Mucosa of rectum (tissue), 2 donors: Measurements from ENCODE around the gene BMP7.

Experiments
- H3K27ac ChIP-seq, 2 donors: one replicate each; pipeline ENCODE4 v1.7.0; 2013; ENCODE audit warnings: inconsistent platforms in 2 of 2, low read depth in 2 of 2, low read length in 2 of 2
- H3K27me3 ChIP-seq, 2 donors: one replicate each; pipeline ENCODE4 v1.7.0; 2013; ENCODE audit warnings: low read length in 2 of 2; ENCODE audit not compliant: control insufficient read depth in 2 of 2, insufficient read depth in 2 of 2
- H3K36me3 ChIP-seq, 2 donors: one replicate each; pipeline ENCODE4 v1.7.0; 2013; ENCODE audit warnings: low read length in 2 of 2; ENCODE audit not compliant: control insufficient read depth in 2 of 2, insufficient read depth in 2 of 2
- H3K4me1 ChIP-seq, 2 donors: one replicate each; pipeline ENCODE4 v1.7.0; 2013; ENCODE audit warnings: low read length in 2 of 2, mild to moderate bottlenecking in 1 of 2; ENCODE audit not compliant: control insufficient read depth in 2 of 2, insufficient read depth in 2 of 2
- H3K4me3 ChIP-seq, 2 donors: one replicate each; pipeline ENCODE4 v1.7.0; 2013; ENCODE audit warnings: low read length in 2 of 2
- H3K9ac ChIP-seq, 2 donors: one replicate each; pipeline ENCODE4 v1.7.0; 2013; ENCODE audit warnings: low read length in 2 of 2, low read depth in 1 of 2, mild to moderate bottlenecking in 1 of 2
- H3K9me3 ChIP-seq, 2 donors: one replicate each; pipeline ENCODE4 v1.7.0; 2013; ENCODE audit warnings: low read length in 2 of 2; ENCODE audit not compliant: control insufficient read depth in 2 of 2
- donor health status: healthy.
- donor health status: Normal muscosa, but diverticular disease.

The BMP7 gene

GRCh38 chr20:57186192-57186591 lies 80.2 kb downstream of the BMP7 start:
- no peak overlapping the region for H3K4me3 ChIP-seq
- no peaks in the 10 kb centered on the region for H3K4me1 ChIP-seq
- no peaks in the 10 kb centered on the region for H3K36me3 ChIP-seq
- no peak overlapping the region for H3K9ac ChIP-seq
- no peak overlapping the region for H3K27ac ChIP-seq
- no peaks in the 10 kb centered on the region for H3K9me3 ChIP-seq
- no peaks in the 10 kb centered on the region for H3K27me3 ChIP-seq

DNA sequence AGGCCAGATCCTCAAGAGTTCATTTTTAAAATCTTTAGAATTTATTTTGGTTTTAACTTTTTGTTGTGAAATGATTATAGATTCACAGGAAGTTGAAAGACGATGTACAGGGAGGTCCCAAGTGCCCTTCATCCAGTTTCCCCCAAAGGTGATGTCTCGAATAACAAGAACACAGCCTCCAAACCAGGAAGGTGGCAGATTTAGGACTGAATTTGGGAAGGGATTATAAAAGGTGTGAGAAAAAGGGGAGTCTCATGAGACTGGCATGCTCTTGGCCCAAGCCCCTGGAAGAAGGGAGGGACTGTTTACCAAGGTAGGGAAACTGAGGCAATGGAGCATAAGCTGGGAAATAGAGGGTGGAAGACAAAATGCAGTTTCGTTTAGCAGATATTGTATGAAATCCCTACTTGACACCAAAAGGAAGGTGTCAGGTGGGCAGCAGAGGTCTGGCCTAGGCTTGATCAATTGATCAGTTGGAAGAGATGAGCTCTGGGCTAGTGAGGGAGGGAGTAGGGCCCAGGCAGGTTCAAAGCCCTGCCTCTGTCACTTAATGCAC lies 81.2 kb downstream of the BMP7 start:
- Histone ChIP-seq H3K36me3 (no peaks in the 10 kb centered on the region), H3K9ac (no peak overlapping the region), H3K27ac (no peak overlapping the region), H3K27me3 (no peaks in the 10 kb centered on the region), H3K4me1 (no peaks in the 10 kb centered on the region), H3K4me3 (no peak overlapping the region), H3K9me3 (no peaks in the 10 kb centered on the region)

DNA sequence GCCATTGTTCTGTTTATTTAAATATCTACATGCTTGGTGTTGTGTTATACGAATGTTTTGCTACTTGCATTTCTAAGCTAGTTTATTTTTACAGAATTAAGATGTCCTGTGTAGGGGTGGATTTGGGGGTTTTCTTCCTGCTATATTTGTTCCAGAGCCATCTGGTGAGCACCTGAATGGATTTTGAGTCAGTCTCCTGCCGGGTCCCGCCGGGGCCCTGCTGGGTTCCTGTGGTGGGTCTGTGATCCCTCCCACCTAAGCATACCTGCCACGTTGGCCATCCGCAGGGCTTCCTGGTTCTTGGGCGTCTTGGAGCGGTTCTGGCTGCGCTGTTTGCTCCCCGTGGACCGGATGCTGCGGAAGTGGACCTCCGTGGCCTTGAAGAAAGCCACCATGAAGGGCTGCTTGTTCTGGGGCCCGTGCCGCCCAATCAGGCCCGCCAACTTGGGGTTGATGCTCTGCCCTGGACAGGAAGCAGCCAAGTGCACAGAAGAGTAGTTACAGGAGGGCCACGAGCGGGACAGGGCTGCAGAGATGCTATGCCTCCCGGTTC lies 82.9 kb downstream of the BMP7 start:
- H3K9me3 ChIP-seq: no peaks in the 10 kb centered on the region
- H3K36me3 ChIP-seq: no peaks in the 10 kb centered on the region
- H3K27me3 ChIP-seq: no peaks in the 10 kb centered on the region
- H3K27ac ChIP-seq: no peak overlapping the region
- H3K9ac ChIP-seq: no peak overlapping the region
- no peak overlapping the region for H3K4me3 ChIP-seq
- H3K4me1 ChIP-seq: no peaks in the 10 kb centered on the region

DNA sequence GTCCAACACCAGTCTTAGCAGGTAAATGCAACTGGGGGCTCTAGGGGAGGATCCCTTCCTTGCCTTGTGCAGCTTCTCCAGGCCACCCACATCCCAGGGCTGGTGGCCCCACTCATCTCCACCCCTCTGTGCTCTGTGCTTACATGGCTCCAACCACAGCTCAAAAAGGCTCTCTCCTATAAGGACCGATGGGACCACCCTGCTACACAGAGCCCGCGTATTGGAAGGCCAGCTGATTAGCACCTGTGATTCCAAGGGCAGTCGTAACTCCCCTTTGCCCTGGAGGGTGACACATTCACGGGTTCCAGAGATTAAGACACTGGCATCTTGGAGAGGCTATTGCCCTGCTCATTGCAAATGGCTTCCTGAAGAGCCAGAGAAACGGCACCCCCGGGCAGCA lies 84.8 kb downstream of the BMP7 start:
- H3K9me3 ChIP-seq: no peaks in the 10 kb centered on the region
- H3K4me1 ChIP-seq: no peaks in the 10 kb centered on the region
- H3K36me3 ChIP-seq: no peaks in the 10 kb centered on the region
- no peak overlapping the region for H3K27ac ChIP-seq
- H3K9ac ChIP-seq: no peak overlapping the region
- H3K27me3 ChIP-seq: no peaks in the 10 kb centered on the region
- no peak overlapping the region for H3K4me3 ChIP-seq

DNA sequence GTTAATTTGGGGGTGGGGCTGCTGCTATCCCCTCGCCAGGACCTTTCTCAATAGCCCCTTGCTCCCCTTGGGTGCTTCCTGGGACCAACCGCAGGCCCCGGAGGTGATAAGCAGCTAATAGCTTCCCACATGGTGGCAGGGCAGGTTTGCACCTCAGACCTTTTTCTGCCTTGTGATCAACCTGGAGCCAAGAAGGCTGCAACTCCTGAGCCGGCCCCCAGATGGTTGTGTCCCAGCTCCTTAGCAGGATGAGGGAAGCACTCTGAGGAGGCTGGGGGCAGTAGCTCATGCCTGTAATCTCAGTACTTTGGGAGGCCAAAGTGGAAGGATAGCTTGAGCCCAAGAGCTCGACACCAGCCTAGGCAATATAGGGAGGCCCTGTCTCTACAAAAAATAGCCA lies 85.5 kb downstream of the BMP7 start:
- no peaks in the 10 kb centered on the region for H3K4me1 ChIP-seq
- no peak overlapping the region for H3K27ac ChIP-seq
- H3K27me3 ChIP-seq: no peaks in the 10 kb centered on the region
- H3K9ac ChIP-seq: no peak overlapping the region
- no peaks in the 10 kb centered on the region for H3K9me3 ChIP-seq
- no peaks in the 10 kb centered on the region for H3K36me3 ChIP-seq
- H3K4me3 ChIP-seq: no peak overlapping the region

DNA sequence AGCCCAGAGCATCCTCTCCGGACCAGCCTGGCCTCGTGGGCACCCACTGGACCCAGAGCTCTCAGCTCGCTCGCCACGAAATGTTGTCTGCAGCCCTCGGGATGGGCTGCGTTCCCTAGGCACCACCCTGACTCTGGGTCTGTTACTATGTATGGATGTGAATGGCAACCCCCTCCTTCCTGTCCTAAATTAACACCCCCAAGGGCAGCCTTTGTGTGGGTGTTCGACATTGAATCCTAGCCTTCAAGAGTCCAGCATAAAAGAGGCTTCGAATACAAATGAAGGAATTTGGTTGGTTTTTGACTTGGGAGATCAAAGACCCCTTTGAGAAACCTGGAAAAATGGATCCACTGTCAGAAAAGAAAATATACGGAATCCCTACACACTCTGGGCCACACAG lies 86.1 kb downstream of the BMP7 start:
- no peaks in the 10 kb centered on the region for H3K36me3 ChIP-seq
- no peak overlapping the region for H3K4me3 ChIP-seq
- no peaks in the 10 kb centered on the region for H3K4me1 ChIP-seq
- no peak overlapping the region for H3K9ac ChIP-seq
- no peak overlapping the region for H3K27ac ChIP-seq
- H3K9me3 ChIP-seq: no peaks in the 10 kb centered on the region
- H3K27me3 ChIP-seq: no peaks in the 10 kb centered on the region

- H3K9ac ChIP-seq: no peak overlapping the region
- no peaks in the 10 kb centered on the region for H3K27me3 ChIP-seq
- H3K36me3 ChIP-seq: no peaks in the 10 kb centered on the region
- no peaks in the 10 kb centered on the region for H3K4me1 ChIP-seq
- H3K4me3 ChIP-seq: no peak overlapping the region
- H3K9me3 ChIP-seq: no peaks in the 10 kb centered on the region
- H3K27ac ChIP-seq: no peak overlapping the region
Measured at GRCh38 chr20:57179265-57179664, 87.2 kb downstream of the BMP7 start.

DNA sequence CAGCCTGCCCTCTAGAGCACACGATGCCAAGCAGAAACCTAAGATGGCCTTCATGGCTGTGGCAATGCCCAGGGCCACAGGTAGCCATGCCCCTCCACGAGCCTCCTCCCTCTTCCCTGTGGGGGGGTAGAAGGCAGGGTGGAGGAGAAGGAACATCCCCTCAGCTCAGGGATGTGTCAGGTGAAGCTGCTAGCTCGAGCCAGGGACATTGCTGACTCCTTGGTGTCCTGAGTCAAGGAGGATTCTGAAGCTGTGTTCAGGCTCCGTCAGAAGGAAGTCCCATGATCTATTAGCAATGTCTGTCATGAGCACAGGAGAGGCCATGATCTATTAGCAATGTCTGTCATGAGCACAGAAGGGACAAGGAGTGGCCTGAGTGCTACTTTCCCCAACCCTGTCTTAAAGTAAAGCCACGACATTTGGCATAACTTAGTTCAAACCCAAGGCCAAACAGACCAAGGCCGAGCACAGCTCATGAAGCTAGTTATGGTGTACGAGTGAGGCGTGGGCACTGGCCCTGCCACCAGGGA lies 87.8 kb downstream of the BMP7 start:
- H3K9ac ChIP-seq: no peak overlapping the region
- no peaks in the 10 kb centered on the region for H3K4me1 ChIP-seq
- no peaks in the 10 kb centered on the region for H3K9me3 ChIP-seq
- H3K27ac ChIP-seq: no peak overlapping the region
- no peak overlapping the region for H3K4me3 ChIP-seq
- no peaks in the 10 kb centered on the region for H3K36me3 ChIP-seq
- no peaks in the 10 kb centered on the region for H3K27me3 ChIP-seq

DNA sequence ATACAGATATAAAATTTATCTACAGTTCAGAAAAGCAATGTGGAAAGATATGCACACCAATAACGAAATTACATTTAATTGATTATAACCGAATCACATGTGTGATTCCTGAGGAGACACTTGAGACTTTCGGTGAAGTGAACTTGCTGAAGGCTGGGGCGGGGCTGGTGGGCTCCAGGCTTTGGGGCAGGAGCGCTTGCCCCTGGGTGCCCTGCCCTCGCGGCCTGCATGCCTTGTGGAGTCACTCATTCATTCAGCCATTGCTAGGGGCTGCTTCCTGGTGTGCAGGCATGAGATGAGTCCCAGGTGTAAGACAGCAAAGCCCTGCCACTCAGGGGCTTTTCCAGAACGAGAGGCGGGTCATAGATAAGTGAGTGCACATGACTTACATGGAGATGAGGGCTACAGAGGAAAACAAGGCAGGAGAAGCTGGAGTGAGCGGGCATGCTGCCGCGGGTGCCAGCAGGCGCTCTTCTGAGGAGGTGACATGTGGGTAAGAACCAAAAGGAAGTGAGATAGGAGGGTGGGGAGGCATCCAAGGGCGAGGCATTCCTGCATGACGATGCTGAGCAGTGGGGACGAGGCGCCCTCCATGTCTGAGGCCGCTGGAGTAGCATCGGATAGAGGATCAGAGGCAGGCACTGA lies 88.7 kb downstream of the BMP7 start:
- Histone ChIP-seq H3K9ac (no peak overlapping the region), H3K4me3 (no peak overlapping the region), H3K27me3 (no peaks in the 10 kb centered on the region), H3K36me3 (no peaks in the 10 kb centered on the region), H3K4me1 (no peaks in the 10 kb centered on the region), H3K9me3 (no peaks in the 10 kb centered on the region), H3K27ac (no peak overlapping the region)

GRCh38 chr20:57176842-57177241 lies 89.6 kb downstream of the BMP7 start:
- Histone ChIP-seq H3K27ac (no peak overlapping the region), H3K9me3 (no peaks in the 10 kb centered on the region), H3K36me3 (no peaks in the 10 kb centered on the region), H3K27me3 (no peaks in the 10 kb centered on the region), H3K9ac (no peak overlapping the region), H3K4me1 (no peaks in the 10 kb centered on the region), H3K4me3 (no peak overlapping the region)
